ENCODE measurements around the gene LLGL2. TPM values are rescaled to one million over a fixed set of nuclear protein-coding genes. Genes with fewer than 3 reads are reported as not detected.
"Not testable (repeated sequence)": the region's sequence is repeated elsewhere in the genome, so short reads cannot be mapped to it uniquely, and the experiment has no call there.

Gene LLGL2, protein sequence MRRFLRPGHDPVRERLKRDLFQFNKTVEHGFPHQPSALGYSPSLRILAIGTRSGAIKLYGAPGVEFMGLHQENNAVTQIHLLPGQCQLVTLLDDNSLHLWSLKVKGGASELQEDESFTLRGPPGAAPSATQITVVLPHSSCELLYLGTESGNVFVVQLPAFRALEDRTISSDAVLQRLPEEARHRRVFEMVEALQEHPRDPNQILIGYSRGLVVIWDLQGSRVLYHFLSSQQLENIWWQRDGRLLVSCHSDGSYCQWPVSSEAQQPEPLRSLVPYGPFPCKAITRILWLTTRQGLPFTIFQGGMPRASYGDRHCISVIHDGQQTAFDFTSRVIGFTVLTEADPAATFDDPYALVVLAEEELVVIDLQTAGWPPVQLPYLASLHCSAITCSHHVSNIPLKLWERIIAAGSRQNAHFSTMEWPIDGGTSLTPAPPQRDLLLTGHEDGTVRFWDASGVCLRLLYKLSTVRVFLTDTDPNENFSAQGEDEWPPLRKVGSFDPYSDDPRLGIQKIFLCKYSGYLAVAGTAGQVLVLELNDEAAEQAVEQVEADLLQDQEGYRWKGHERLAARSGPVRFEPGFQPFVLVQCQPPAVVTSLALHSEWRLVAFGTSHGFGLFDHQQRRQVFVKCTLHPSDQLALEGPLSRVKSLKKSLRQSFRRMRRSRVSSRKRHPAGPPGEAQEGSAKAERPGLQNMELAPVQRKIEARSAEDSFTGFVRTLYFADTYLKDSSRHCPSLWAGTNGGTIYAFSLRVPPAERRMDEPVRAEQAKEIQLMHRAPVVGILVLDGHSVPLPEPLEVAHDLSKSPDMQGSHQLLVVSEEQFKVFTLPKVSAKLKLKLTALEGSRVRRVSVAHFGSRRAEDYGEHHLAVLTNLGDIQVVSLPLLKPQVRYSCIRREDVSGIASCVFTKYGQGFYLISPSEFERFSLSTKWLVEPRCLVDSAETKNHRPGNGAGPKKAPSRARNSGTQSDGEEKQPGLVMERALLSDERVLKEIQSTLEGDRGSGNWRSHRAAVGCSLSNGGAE
- 2.7 TPM for total RNA-seq

- DNase-seq: no peak
Measured at GRCh38 chr17:75524970-75525805, at the start of gene LLGL2. Gene LLGL2 (plus strand): TSS chr17:75525697. CDS start chr17:75543427, 17,730 bp downstream.

DNA sequence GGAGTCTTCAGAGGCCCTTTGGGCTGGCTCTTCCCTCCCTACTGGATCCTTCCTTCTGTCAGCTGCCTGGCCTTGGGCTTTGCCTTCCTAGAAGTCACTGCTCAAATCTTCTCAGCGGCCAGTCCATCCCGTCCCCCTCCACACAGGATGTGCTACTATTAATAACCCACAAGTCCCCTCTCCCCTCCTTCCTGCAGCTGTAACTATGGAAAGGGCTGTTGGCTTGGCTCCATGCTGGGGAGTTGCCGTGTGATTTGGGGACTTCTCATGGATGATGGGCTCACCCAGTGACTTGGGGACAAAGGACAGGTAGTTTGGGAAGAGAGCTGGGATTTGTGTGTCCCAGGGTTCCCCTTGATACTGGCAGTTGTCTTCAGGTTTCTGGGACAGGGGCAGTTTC lies 49.6 kb upstream of the LLGL2 start:
- DNase-seq: no peak

DNA sequence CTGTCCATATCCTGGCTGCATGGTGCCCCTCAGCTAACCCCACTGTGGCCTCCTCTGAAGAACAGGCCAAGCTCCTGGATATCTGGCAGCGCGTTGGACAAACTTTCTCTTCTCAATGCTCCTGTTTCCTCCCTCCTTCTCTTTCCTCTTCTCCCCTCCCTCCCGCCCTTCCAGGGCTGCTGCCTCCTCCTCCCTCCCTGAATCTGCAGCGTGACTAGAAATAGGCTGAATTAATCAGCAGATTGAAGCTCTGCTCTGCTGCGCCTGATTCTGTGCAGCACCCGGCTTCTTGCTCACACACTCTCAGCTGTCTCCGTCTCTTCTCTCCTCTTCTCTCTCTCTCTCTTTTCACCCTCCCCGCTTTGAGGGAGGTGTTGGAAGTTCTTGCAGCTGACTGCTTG lies 49.2 kb upstream of the LLGL2 start:
- peak; percentile 85 for DNase-seq

DNA sequence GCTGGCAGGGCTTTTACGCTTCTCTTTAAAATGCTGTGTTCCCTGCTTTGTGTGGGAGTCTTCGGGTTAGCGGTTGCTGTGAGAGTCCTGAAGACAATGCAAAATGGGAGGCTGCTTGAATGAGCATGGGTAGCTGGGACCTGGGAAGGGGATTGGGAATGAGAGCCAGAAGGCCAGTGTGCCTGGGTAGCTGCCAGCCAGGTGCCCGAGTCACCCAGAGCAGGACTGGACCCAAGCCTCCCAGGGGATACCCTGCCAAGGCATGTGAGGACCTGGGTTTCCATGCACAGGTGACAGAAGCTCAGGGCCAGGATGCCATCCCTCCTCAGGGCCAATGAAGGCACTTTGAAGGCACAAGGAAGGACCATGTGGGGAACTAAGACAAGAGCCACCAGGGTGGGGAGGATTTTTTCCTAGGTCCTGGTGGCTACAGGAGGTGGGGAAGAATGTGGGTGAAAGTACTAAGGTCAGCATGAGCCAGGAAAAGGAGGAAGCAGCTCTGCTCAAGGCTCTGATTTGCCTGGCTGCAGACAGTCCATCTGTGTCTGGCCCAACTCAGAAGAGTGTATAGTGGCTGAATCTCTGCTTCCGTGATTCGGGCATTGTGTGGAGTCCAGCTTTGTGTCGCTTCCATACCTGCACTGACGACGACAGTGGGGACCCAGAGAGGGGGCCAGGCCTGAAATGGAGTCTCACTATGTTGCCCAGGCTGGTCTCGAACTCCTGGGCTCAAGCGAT lies 48.6 kb upstream of the LLGL2 start:
- DNase-seq: no peak

DNA sequence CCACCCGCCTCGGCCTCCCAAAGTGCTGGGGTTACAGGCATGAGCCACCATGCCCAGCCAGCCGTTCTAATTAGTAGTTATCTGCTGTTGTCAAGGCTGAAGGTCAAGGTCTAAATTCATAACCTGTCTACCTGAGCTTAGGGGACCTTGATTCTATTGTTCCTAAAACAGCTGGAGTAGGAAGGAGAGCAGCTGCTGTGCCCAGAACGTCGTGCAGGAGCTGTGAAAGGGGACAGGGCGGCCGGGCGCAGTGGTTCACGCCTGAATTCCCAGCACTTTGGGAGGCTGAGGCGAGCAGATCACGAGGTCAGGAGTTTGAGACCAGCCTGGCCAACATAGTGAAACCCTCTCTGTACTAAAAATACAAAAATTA lies 48.0 kb upstream of the LLGL2 start:
- not testable (repeated sequence) for DNase-seq

DNA sequence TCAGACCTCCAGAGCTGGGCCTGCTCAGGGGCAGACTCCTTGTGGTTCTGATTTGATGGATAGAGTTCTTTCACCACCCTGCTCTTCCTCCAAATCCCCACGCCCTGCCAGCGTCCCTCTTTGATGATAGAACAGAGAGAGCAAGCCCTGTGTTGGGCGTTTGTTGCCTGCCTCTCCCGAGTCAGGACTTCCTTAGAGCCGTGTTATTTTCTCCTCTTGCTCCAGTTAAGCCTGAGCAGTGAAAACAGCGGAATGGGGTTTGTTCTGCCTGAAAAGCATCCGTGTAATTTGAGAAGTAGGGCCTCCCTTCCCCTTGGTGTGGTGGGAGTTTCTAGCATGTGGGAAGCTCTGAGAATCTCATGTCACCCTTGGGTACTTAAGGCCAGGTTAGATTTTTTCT lies 47.0 kb upstream of the LLGL2 start:
- no peak for DNase-seq

GRCh38 chr17:75480281-75480680 lies 45.2 kb upstream of the LLGL2 start:
- DNase-seq: no peak

DNA sequence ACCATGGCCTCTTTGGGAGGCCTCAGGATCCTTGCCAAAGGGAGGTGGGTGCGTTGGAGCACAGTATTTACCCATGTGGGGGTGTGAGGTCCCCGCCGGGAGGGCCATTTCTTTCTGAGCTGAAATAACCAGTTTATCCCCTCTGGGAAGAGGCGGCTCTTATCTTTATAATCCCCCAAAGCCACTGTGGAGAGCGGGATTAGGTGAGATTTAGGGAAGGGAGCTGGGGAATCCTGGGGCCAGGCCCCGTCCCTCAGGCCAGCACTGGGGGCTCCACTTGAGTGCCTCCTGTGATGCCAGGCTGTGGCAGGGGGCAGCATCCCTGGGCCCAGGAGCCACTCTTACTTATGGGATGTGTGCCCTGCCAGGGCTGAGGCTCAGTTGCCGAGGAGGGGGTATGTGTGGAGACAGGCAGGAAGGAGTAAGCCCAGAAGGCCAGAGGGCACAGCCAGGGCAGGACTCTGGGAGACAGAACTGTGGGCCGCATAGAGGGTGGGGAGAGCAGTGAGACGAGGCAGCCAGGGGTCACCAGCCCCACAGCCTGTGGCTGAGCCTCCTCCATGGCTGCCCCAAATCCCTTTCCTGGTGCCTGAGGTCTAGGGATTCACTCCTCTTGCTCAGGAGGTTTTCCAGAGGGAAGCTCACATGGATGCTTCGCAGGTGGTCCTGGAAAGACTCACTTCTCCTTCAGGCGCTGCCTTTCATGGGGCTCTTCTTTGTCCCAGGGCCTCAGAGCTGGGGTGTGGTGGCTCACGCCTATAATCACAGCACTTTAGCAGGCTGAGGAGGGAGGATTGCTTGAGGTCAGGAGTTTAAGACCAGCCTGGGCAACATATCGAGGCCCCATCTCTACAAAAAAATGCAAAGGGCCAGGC lies 44.1 kb upstream of the LLGL2 start:
- no peak for DNase-seq

- DNase-seq: no peak
Measured at GRCh38 chr17:75482098-75482942, 43.2 kb upstream of the LLGL2 start.

GRCh38 chr17:75485688-75486087 lies 39.8 kb upstream of the LLGL2 start:
- DNase-seq: no peak

DNA sequence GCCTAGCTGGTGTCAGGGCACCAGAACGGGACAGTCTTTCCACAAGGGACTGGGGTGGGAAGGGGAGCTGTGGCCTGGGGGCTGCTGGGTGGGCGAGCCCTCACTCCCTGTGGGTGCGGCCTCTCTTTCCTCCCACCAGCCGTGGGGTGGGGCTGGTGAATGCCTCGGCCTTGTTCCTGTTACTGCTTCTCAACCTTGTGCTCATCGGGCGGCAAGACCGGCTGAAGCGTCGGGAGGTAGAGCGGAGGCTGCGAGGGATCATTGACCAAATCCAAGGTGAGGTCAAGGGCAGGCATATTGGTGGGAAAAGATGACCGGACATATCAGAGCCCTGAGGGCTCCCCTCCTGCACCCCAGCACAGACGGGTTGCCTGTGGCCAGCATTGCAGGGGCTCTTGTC lies 39.3 kb upstream of the LLGL2 start:
- DNase-seq: no peak

DNA sequence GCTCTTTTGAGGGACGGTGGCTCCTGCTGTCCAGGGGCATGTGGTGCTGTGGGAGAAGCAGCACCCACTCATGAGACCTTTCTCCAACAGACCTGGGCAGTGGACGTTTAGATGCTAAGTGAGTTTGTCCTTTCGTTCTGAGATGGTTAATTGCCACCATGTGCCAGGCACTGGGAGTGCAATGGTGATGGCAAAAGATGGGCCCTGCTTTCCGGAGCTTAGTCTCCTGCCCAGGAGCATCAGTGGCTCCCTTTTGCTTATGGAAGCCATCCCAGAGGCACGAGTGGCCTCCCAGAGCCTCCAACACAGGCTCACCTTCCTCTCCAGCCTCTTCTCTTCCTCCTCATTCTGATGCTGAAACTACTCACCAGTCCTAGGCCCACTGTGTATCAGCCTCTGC lies 38.5 kb upstream of the LLGL2 start:
- DNase-seq: no peak

DNA sequence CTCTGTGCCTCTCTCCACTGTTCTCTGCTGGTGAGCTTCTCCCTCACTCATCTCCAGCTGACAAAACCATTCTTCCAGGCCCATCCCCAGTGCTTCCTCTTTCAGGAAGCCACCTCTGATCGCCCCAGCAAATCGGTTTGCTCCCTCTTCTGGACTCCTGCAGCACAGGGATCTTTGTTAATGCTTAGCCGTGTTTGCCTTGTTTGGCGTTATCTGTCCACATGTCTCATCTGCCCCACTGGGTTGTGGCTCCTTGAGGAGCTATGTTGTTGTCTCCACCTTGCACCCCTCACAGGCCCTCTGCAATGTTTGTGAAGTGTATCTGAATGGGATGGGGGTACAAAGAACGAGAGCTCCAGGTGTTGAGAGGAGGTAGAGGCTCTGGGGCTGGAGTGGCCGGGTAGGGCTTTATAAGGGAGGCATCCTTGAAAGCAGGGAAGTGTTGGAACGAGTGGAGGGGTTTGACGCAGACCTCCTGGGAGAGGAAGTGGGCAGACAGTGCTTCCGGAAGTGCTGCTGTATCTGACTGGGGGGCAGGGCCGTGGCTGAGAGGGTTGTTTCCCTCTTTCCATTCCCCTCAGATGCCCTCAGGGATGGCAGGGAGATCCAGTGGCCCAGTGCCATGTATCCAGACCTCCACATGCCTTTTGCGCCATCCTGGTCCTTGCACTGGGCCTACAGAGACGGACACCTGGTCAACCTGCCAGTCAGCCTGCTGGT lies 38.0 kb upstream of the LLGL2 start:
- DNase-seq: no peak

- DNase-seq: no peak
Measured at GRCh38 chr17:75488693-75489510, 36.6 kb upstream of the LLGL2 start.

DNA sequence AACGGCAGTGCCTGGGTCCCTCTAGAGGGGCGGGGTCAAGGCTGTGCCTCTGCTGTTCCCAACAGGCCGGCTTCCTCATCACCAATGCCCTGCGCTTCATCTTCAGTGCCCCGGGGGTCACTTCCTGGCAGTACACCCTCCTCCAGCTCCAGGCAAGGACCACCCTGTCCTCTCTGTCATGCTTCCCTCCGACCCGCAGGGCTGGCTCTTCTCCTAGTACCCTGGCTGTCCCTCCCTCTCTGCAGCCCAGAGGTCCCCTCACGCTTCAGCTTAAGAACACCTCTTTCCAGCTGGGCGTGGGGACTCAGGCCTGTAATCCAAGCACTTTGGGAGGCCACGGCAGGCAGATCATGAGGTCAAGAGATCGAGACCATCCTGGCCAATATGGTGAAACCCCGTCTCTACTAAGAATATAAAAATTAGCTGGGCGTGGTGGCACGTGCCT lies 36.0 kb upstream of the LLGL2 start:
- no peak for DNase-seq

GRCh38 chr17:75490173-75490743 lies 35.2 kb upstream of the LLGL2 start:
- DNase-seq: no peak

GRCh38 chr17:75490953-75491649 lies 34.4 kb upstream of the LLGL2 start:
- no peak for DNase-seq

All from occipital lobe (tissue), 2 donors.